Activated CD8-positive, alpha-beta memory T cell treated with anti-CD3 and anti-CD28 coated beads, Interleukin-2, amount 50 U/mL, for 1 hour (primary cell): Measurements from ENCODE around the gene CPEB3.
"Not testable (repeated sequence)": the region's sequence is repeated elsewhere in the genome, so short reads cannot be mapped to it uniquely, and the experiment has no call there.

Experiments used
- DNase-seq: peaks from one replicate; pipeline ENCODE4 v3.0.0-alpha.2; 2020; ENCODE audit errors: extremely low read depth

Gene CPEB3

DNA sequence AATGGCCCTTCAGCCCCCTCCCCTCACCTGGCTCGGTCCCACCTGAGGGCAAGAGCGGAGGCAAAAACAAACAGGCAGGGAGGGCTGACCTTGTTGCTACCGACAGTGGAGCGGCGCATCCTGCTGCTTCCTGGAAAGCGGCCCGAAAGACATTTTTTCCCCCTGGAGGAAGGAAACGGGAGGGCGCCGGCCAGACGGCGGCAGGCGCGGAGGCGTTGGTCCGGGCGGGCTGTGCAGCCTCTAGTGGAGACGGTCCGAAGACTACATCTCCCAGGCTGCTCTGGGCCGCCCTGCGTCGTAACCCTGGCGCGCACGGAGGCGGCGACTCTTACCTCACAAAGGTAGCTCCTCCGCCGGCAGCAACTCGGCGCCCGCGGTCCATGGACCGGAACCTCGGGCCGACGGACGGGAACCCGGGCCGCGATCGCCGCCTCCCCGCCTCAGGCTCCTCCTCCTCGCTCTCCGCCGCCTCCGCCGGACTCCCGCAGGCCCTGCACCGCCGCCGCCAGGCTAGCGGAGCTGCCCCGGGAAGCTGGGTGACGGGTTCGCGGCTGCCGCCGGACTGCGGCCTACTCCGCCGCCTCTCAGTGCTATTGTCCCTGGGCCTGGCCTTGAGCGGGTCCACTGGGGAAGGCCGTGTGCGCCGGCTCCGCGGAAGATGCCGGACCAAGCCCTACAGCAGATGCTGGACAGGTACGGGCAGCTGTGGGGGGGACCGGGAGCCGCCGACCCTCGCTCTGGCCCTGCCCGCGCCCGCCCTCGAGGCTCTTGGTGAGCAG lies at the start of gene CPEB3, which contains the start of gene MARCHF5:
CPEB3 (minus strand) TSS at position 242 of the 779 bp plus-strand sequence. CDS start 50,728 bp downstream, outside the sequence.
MARCHF5 (plus strand) TSS at position 331 of the 779 bp plus-strand sequence; CDS start at position 659, 328 bp downstream.
- peak; percentile 78 for DNase-seq

DNA sequence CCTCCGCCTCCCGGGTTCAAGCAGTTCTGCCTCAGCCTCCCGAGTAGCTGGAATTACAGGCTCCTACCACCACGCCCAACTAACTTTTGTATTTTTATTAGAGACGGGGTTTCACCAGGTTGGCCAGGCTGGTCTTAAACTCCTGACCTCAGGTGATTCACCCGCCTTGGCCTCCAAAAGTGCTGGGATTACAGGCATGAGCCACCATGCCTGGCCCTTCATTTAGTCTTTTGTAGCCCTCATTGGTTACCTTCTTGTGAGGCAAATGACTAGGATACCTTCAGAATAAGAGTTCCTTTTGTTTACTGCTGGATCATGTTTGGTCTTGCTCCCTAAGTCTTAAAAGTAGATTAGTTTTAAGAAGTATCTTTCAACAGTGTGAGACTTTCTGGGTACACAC lies 39.0 kb upstream of the CPEB3 start:
- DNase-seq: not testable (repeated sequence)

- no peak for DNase-seq
Observed at GRCh38 chr10:92328993-92329392, 38.1 kb upstream of the CPEB3 start.

DNA sequence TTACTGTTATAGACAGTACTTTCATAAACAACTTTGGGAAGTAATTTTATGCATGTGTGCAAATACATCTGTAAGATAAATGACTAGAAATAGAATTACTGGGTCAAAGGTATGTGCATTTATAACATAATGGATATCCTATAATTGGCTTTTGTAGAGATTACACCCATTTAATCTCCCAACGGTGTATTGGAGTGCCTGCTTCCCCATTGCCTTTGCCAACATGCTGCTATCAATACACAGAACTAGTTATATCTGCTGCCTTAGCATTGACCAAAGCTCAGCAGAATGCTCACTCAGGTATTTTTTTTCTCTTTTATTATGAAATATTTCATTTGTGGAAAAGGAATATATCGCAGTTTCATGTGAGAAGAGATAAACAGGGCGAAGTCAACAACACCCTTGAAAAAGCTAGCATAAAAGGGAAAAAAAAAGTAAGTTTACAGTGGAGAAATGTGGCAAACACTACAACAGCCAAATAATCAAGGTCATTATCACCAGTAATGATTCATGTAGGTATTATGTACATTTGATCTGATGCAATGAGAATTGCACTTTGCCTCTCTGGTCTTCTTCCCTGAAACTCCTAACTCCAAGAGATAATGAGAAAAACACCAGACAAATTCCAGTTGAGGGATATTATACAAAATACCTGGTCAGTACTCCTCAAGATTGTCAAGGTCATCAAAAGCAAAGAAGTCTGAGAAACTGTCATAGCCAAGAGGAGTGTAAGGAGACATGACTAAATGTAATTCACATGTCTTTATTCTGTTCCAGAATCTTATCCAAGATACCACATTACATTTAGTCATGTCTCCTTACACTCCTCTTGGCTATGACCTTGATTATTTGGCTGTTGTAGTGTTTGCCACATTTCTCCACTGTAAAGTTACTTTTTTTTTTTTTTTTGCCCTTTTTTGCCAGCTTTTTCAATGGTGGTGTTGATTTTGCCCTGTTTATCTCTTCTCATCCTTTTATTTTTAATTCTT lies 36.9 kb upstream of the CPEB3 start:
- DNase-seq: no peak

DNA sequence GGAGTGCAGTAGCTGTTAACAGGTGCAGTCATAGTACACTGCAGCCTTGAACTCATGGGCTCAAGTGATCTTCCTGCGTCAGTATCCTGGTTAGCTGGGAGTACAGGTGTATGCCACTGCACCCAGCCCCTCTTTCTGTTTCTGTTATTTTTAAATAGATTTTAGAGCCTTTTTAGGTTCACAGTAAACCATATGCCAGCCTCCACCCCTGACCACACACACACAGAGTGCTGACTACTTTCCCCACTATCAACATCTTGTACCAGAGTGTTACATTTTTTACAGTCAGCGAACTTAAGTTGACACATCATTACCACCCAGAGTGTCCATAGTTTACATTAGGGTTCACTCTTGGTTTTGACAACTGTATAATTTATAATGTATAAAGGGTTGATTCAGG lies 32.2 kb upstream of the CPEB3 start:
- DNase-seq: no peak

- no peak for DNase-seq
Observed at GRCh38 chr10:92316610-92317009, 25.7 kb upstream of the CPEB3 start.

DNA sequence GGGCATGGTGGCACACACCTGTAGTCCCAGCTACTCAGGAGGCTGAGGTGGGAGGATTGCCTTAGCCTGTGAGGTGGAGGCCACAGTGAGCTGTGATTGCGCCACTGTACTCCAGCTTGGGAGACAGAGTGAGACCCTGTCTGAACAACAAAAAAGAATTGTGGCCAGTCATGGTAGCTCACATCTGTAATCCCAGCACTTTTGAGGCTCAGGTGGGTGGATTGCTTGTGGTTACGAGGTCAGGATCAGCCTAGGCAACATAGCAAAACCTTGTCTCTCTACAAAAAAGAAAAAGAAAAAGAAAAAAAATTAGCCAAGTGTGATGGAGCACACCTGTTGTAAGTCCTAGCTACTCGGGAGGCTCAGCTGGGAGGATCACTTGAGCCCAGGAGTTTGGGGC lies 22.9 kb upstream of the CPEB3 start:
- DNase-seq: no peak

DNA sequence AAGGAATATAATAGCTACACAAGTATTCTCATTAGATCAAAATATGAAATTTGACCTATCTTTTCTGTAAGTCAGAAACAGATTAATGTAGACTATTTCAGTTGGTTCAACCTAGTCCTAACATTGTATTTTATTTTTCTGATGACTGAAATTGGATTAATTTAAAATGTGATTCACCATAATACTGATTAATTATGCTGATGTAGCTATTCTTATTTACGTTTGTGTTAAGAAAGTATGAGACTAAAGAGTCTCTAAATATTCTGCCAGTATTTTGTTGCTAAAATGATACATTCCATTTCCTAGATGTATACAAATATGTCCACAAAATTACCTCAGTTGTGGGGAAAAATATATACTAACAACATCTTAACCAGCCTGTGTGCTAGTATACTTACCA lies 18.4 kb upstream of the CPEB3 start:
- DNase-seq: no peak

DNA sequence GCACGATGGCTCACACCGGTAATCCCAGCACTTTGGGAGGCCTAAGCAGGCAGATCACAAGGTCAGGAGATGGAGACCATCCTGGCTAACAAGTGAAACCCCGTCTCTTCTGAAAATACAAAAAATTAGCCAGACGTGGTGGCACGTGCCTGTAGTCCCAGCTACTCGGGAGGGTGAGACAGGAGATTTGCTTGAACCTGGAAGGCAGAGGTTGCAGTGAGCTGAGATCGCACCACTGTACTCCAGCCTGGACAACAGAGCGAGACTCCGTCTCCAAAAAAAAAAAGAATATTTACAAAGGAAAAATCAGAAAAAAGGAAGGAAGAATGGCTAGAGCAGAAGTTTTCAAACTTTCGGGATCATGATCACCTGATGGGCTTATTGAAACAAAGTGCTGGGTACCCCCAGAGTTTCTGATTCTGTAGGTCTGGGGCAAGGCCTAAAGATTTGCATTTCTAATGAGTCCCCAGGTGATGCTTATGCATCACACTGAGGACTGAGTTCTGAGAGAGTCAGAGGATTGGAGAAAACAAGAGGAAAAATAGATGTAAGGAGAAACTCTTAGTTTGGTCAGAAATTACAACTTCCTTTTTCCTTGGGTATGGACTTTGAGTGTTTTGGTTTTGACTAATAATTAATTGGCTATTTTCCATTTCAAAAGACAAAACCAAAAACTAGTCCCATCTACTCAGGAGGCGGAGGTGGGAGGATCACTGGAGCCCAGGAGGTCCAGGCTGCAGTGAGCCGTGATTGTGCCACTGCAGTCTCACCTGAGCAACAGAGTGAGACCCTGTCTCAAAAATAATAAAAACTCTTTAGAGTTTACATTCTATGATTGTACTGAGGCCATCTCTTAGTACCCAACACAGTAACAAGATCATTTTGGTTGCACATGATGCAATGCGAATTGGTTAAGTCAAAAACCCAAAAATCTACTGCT lies 14.5 kb upstream of the CPEB3 start:
- DNase-seq: no peak

- DNase-seq: no peak
Observed at GRCh38 chr10:92304061-92304460, 13.2 kb upstream of the CPEB3 start.

DNA sequence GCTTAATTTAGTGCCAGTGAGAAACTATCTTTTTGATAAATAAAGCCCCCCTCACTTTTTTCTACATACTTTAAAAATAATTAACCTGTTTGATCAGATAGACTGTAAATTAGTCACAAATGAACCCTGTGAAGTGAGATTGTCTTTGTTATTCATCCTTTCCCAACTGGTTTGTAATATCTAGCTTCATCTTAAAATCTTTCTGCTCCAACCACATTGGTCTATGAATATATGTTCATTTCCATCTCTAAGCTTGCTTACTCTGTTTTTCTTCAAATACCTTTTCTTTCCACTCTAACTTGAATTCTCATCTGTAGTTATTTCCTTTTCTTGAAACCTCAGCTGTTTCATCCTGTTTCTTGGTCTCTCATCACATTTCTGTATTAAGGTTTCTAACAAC lies 12.2 kb upstream of the CPEB3 start:
- DNase-seq: no peak

DNA sequence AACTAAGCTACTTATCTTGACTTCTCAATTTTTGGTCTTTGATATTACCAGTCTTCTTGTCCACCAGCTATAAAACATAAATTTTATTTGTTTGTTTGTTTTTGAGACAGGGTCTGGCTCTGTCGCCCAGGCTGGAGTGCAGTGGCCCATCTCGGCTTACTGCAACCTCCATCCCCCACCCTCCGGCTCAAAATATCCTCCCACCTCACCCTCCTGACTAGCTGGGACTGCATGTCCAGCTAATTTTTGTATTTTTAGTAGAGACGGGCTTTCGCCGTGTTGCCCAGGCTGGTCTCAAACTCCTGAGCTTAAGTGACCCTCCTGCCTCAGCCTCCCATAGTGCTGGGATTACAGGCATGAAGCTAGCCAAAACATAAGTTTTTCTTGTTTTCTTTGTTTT lies 7.6 kb upstream of the CPEB3 start:
- DNase-seq: no peak

- DNase-seq: no peak
Observed at GRCh38 chr10:92291921-92292845, 1.3 kb upstream of the CPEB3 start.

GRCh38 chr10:92291616-92291865 lies 663 bp upstream of the CPEB3 start:
- DNase-seq: no peak

DNA sequence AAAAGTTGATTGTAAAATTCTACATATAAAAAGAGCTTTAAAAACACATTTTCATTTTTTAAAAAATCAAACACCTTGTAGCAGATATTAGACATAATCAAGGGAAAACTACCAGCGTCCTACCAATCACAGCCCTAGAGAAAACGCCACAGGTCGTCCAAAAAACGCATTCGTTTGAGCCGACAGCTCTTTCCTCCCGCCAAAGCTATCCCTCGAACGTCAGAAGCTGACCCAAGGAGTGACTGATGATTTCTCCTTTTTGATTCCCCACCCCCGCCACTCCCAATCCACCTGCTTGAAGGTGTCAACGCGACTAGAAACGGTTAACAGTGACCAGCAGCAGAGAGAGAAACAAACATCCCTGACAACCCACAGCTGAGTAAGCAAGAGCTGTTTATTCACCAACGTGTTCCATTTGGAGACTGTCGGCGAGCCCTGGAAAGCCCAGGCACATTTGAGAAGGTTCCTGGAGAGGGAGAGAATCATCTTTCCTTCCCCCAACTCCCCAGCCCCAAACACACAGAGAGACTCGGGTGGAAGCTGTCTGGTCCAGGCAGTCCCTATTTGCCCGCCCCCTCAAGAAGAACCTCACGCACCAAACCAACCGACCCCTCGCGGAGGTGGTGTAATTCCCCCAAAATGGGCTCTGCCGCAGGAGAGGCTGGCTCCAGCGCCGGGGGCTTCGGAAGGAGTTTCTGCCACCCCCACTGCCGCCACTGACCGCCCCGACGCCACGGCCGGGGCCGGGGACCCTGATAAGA lies 622 bp downstream of the CPEB3 start:
- no peak for DNase-seq

DNA sequence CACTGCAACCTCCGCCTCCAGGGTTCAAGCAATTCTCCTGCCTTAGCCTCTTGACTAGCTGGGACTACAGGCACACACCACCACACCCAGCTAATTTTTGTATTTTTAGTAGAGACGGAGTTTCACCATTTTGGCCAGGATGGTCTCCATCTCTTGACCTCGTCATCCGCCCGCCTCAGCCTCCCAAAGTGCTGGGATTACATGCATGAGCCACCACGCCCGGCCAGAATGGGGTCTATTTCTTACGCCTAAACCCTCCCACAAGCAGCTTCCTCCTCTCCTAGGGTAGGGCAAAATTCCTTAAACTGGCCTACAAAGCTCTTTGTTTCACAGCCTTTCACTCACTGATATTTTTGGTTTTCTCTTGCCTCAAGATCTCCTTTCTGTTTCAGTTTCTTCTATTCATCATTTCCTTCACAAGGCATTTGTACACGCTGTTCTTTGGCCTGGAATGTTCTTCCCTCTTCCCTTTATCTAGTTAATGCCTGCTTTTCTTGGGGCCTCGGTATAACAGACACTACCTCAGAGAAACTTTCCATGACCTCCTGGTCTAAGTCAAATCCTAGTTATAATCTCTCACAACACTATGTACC lies 6.7 kb downstream of the CPEB3 start:
- no peak for DNase-seq

DNA sequence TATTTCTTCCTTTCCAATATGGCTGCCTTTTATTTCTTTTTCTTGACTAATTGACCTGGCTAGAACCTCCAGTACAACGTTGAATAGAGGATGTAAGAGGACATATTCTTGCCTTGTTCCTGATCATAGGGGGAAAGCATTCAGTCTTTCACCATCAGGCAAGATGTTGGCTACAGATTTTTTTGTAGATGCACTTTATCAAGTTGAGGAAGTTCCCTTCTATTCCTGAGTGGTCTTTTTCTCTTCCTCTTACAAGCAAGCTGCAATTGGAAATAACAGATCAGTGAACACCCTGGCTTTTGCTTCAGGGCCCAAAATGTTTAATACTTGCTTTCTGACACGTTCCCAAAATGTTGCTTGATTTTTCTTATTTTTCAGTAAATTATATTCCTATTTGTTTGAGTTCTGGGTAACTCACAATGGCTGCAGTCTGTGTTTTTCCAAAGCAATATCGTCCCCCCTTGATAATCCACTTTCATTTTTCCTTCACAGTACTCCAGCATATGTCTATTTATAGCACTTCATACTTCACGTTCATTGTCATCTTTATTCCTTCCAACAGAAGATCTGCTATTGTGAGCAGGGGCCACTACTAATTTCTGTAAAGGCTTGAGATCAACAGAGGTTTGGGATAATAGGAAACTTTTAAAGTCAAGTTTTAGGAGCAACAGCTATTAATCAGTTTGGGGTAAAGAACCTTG lies 11.7 kb downstream of the CPEB3 start:
- DNase-seq: no peak

GRCh38 chr10:92274071-92274470 lies 16.8 kb downstream of the CPEB3 start:
- no peak for DNase-seq

- no peak for DNase-seq
Observed at GRCh38 chr10:92268748-92269147, 22.1 kb downstream of the CPEB3 start.
